ENCODE data around the gene ELOVL4. TPM values are rescaled to one million over a fixed set of nuclear protein-coding genes. Genes with fewer than 3 reads are reported as not detected.

The ELOVL4 gene
- total and polyA plus RNA-seq, 9 donors = 1.1 to 3.1 (median 1.8) TPM

- 10 to 21% (median 16%) methylated on average over 12 of the region's 12 CpGs for WGBS, 3 donors
- H3K4me3 ChIP-seq = no peak overlapping the region
- peak in 1 of 5 donors; percentile 23 for DNase-seq
- peaks cover 5% of the 10 kb centered on the region for H3K4me1 ChIP-seq (ENCODE audit: insufficient read depth)
- H3K36me3 ChIP-seq = no peaks in the 10 kb centered on the region
- no peaks in the 10 kb centered on the region for H3K9me3 ChIP-seq
- TF ChIP-seq CTCF (IDR thresholded peaks at IDR 0.05) = no peak
- no peaks in the 10 kb centered on the region for H3K27me3 ChIP-seq
- no peak overlapping the region for H3K27ac ChIP-seq
- intact Hi-C loops (cut with DNase I) = no loop called here
Measured at GRCh38 chr6:79868098-79868722, 79.1 kb downstream of the ELOVL4 start.

Other genes starting within 250 kb of the ELOVL4 start
- under 1 TPM in 5 of 7 donors, not detected in 2; 0.10 to 0.94 (median 0.80) TPM for gene TTK, start 57.1 kb upstream of the ELOVL4 start, total RNA-seq
- gene TTK, start 57.1 kb upstream of the ELOVL4 start, polyA plus RNA-seq = under 1 TPM; 0.36 to 0.87 TPM
- gene BCKDHB, start 159.1 kb upstream of the ELOVL4 start, total RNA-seq = 10 to 100 TPM; 12.0 to 33.4 (median 24.7) TPM
- gene BCKDHB, start 159.1 kb upstream of the ELOVL4 start, polyA plus RNA-seq = 10 to 100 TPM; 17.4 to 18.7 TPM